NCI-H2171 (cell line): ENCODE data around the gene TESMIN.

ENCODE experiments used
- DNase-seq: peaks from one replicate; lab custom pipeline; 2025; lab: John Stamatoyannopoulos, UW

Gene TESMIN

GRCh38 chr11:68659158-68659921 lies 92.0 kb downstream of the TESMIN start:
- no peak for DNase-seq

- DNase-seq, result no peak
These were observed 92.7 kb downstream of the TESMIN start for GRCh38 chr11:68658661-68659060.

DNA sequence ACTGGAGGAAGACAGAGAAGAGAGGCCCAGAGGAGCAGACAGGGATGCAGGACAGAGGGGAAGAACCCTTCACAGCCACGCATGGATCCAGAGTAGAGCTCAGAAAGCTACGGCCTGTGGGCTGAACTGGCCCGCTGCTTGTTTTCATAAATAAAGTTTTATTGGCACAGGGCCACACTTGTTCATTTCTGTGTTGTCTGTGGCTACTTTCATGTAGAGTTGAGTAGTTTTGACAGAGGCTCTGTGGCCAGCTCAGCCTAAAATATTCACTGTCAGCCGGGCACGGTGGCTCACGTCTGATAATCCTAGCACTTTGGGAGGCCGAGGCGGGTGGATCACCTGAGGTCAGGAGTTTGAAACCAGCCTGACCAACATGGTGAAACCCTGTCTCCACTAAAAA lies 93.2 kb downstream of the TESMIN start:
- DNase-seq, result no peak
